TTC549 (cell line): ENCODE measurements around the gene TSPAN18.

Experiments used
- FAIRE-seq: peaks from 2 replicates; lab custom pipeline; 2012; peaks lifted over from hg19 to GRCh38; lab: Jason Lieb, UNC

Gene TSPAN18

GRCh38 chr11:44760917-44761550, 34.3 kb downstream of the TSPAN18 start:
- FAIRE-seq = no peak

- FAIRE-seq = no peak
Measured at GRCh38 chr11:44761551-44761961, 34.8 kb downstream of the TSPAN18 start.

- FAIRE-seq = no peak
Measured at GRCh38 chr11:44763121-44763820, 36.5 kb downstream of the TSPAN18 start.

GRCh38 chr11:44764583-44764982, 37.8 kb downstream of the TSPAN18 start:
- FAIRE-seq = no peak

- FAIRE-seq = no peak
Measured at GRCh38 chr11:44765026-44765595, 38.3 kb downstream of the TSPAN18 start.

GRCh38 chr11:44765676-44766075, 38.9 kb downstream of the TSPAN18 start:
- no peak for FAIRE-seq

- FAIRE-seq = no peak
Measured at GRCh38 chr11:44766112-44766971, 39.6 kb downstream of the TSPAN18 start.

- no peak for FAIRE-seq
Measured at GRCh38 chr11:44766972-44767278, 40.2 kb downstream of the TSPAN18 start.

GRCh38 chr11:44767421-44767820, 40.7 kb downstream of the TSPAN18 start:
- FAIRE-seq = no peak

GRCh38 chr11:44770401-44770800, 43.6 kb downstream of the TSPAN18 start:
- no peak for FAIRE-seq

- FAIRE-seq = no peak
Measured at GRCh38 chr11:44771252-44771734, 44.5 kb downstream of the TSPAN18 start.

GRCh38 chr11:44771841-44772240, 45.1 kb downstream of the TSPAN18 start:
- FAIRE-seq = no peak

GRCh38 chr11:44773351-44773965, 46.7 kb downstream of the TSPAN18 start:
- FAIRE-seq = no peak

GRCh38 chr11:44774108-44774507, 47.3 kb downstream of the TSPAN18 start:
- no peak for FAIRE-seq

- no peak for FAIRE-seq
Measured at GRCh38 chr11:44774731-44775130, 48.0 kb downstream of the TSPAN18 start.

GRCh38 chr11:44775366-44775984, 48.7 kb downstream of the TSPAN18 start:
- no peak for FAIRE-seq

GRCh38 chr11:44775985-44776446, 49.3 kb downstream of the TSPAN18 start:
- FAIRE-seq = no peak

- FAIRE-seq = no peak
Measured at GRCh38 chr11:44776551-44777208, 49.9 kb downstream of the TSPAN18 start.

GRCh38 chr11:44777209-44778194, 50.7 kb downstream of the TSPAN18 start:
- no peak for FAIRE-seq
